H1 (cell line): Measurements from ENCODE around the gene POTEJ. TPM values are rescaled to one million over a fixed set of nuclear protein-coding genes. Genes with fewer than 3 reads are reported as not detected.
A peak's percentile ranks its signal among the peaks of the same experiment; 100 is the strongest.
"Not testable (repeated sequence)": the region's sequence is repeated elsewhere in the genome, so short reads cannot be mapped to it uniquely, and the experiment has no call there.

ENCODE experiments used
- CTCF ChIA-PET: fragments of 300-600 bp; sonication (Branson Sonifier 250); formaldehyde crosslinking; loops from one replicate; lab custom pipeline; 2021; ENCODE audit not compliant: partially characterized antibody; lab: Charles Lee
- POLR2A ChIA-PET: fragments of 300-600 bp; sonication (Branson Sonifier 250); formaldehyde crosslinking; loops from one replicate; lab custom pipeline; 2021; ENCODE audit warnings: inconsistent platforms; ENCODE audit not compliant: partially characterized antibody; lab: Charles Lee
- DNase-seq, 2 experiments: peaks; one replicate each; pipeline versions ENCODE4 v3.0.0 to v3.0.0-alpha.2; 2010 to 2022; ENCODE audit warnings: low spot score in 2 of 2, low read depth in 1 of 2, mixed read lengths in 1 of 2
- FAIRE-seq: peaks from 2 replicates; lab custom pipeline; 2011; peaks lifted over from hg19 to GRCh38; lab: Jason Lieb, UNC
- H2AFZ ChIP-seq: 2 replicates; pipeline ENCODE4 v1.8.1; 2012; ENCODE audit warnings: low read length, inconsistent platforms
- H2AK5ac ChIP-seq: 2 replicates; pipeline ENCODE4 v1.6.1; 2013; ENCODE audit warnings: low read depth, low read length
- H2BK120ac ChIP-seq: replicated peaks from 2 replicates; pipeline ENCODE3; 2013; ENCODE audit warnings: low read depth, low read length, inconsistent platforms
- H2BK12ac ChIP-seq: 2 replicates; pipeline ENCODE4 v1.6.1; 2013; ENCODE audit warnings: low read depth, low read length
- H2BK15ac ChIP-seq: 2 replicates; pipeline ENCODE4 v1.6.1; 2013; ENCODE audit warnings: low read length
- H2BK20ac ChIP-seq: 2 replicates; pipeline ENCODE4 v1.6.1; 2013; ENCODE audit warnings: low read length
- H2BK5ac ChIP-seq: 2 replicates; pipeline ENCODE4 v1.6.1; 2013; ENCODE audit warnings: low read depth, low read length
- H3K14ac ChIP-seq: 2 replicates; pipeline ENCODE4 v1.6.1; 2013; ENCODE audit warnings: inconsistent platforms; ENCODE audit not compliant: insufficient read length
- H3K18ac ChIP-seq: 2 replicates; pipeline ENCODE4 v1.6.1; 2013; ENCODE audit warnings: low read length; ENCODE audit errors: extremely low read depth
- H3K23ac ChIP-seq: 2 replicates; pipeline ENCODE4 v1.6.1; 2013; ENCODE audit warnings: inconsistent platforms; ENCODE audit not compliant: insufficient read length
- H3K23me2 ChIP-seq: 2 replicates; pipeline ENCODE4 v1.6.1; 2013; ENCODE audit warnings: low read depth, low read length
- H3K27ac ChIP-seq: 2 replicates; pipeline ENCODE4 v1.6.1; 2011; ENCODE audit warnings: low read depth, low read length, inconsistent platforms
- H3K27me3 ChIP-seq, 4 experiments: replicated peaks in 1 of 4; 1 replicate in 1 of 4; 2 replicates in 3 of 4; pipeline versions ENCODE4 v1.6.1 to v1.8.1; 2011 to 2013; ENCODE audit warnings: low read length in 3 of 4, mild to moderate bottlenecking in 3 of 4, inconsistent platforms in 2 of 4, mixed read lengths in 2 of 4, moderate library complexity in 1 of 4; ENCODE audit not compliant: control insufficient read depth in 3 of 4, insufficient read depth in 3 of 4; ENCODE audit errors: extremely low read depth in 1 of 4
- H3K36me3 ChIP-seq, 4 experiments: 2 replicates each; pipeline versions ENCODE4 v1.6.1 to v1.8.1; 2011 to 2013; ENCODE audit warnings: mild to moderate bottlenecking in 4 of 4, low read length in 3 of 4, moderate library complexity in 2 of 4, control low read depth in 1 of 4, inconsistent platforms in 1 of 4; ENCODE audit not compliant: insufficient read depth in 4 of 4, control insufficient read depth in 2 of 4
- H3K4ac ChIP-seq: replicated peaks from 2 replicates; pipeline ENCODE3; 2013; ENCODE audit warnings: low read length, low read depth, mixed read lengths, inconsistent platforms; ENCODE audit not compliant: insufficient read length
- H3K4me1 ChIP-seq, 4 experiments: replicated peaks in 1 of 4; 1 replicate in 1 of 4; 2 replicates in 3 of 4; pipeline versions ENCODE4 v1.6.1 to v1.8.1; 2011 to 2013; ENCODE audit warnings: low read length in 3 of 4, inconsistent platforms in 2 of 4, mixed read lengths in 1 of 4; ENCODE audit not compliant: insufficient read depth in 4 of 4, control insufficient read depth in 3 of 4
- H3K4me2 ChIP-seq, 2 experiments: 2 replicates each; pipeline versions ENCODE4 v1.6.1 to v1.8.1; 2011 to 2013; ENCODE audit warnings: low read depth in 2 of 2, low read length in 2 of 2, control low read depth in 1 of 2, inconsistent platforms in 1 of 2, mild to moderate bottlenecking in 1 of 2; ENCODE audit not compliant: insufficient read depth in 1 of 2
- H3K4me3 ChIP-seq, 4 experiments: fragments of 200-600, 300-600 bp in 1 of 4; sonication (generic), shearing (Covaris generic), sonication (Bioruptor Twin) in 1 of 4; 2 replicates each; pipeline versions ENCODE4 v1.5.1 to v1.8.1; 2011 to 2016; ENCODE audit warnings: low read length in 4 of 4, low read depth in 3 of 4, control low read depth in 2 of 4, inconsistent platforms in 2 of 4, mild to moderate bottlenecking in 2 of 4, mixed read lengths in 1 of 4, moderate library complexity in 1 of 4; ENCODE audit not compliant: insufficient read depth in 2 of 4; ENCODE audit errors: extremely low read depth in 1 of 4
- H3K56ac ChIP-seq: replicated peaks from 2 replicates; pipeline ENCODE3; 2013; ENCODE audit warnings: low read depth, mild to moderate bottlenecking, mixed read lengths, low read length, inconsistent platforms; ENCODE audit not compliant: insufficient read length
- H3K79me1 ChIP-seq: 2 replicates; pipeline ENCODE4 v1.6.1; 2013; ENCODE audit warnings: low read depth, low read length, control low read depth
- H3K79me2 ChIP-seq, 2 experiments: 2 replicates each; pipeline versions ENCODE4 v1.6.1 to v1.8.1; 2012 to 2013; ENCODE audit warnings: low read length in 2 of 2, mild to moderate bottlenecking in 2 of 2, inconsistent platforms in 1 of 2; ENCODE audit not compliant: insufficient read depth in 2 of 2, control insufficient read depth in 1 of 2
- H3K9ac ChIP-seq, 4 experiments: replicated peaks in 1 of 4; 1 replicate in 1 of 4; 2 replicates in 3 of 4; pipeline versions ENCODE4 v1.6.1 to v1.8.1; 2011 to 2013; ENCODE audit warnings: low read depth in 3 of 4, low read length in 3 of 4, control low read depth in 2 of 4, mild to moderate bottlenecking in 2 of 4, moderate library complexity in 2 of 4, inconsistent platforms in 1 of 4; ENCODE audit errors: extremely low read depth in 1 of 4
- H3K9me3 ChIP-seq, 2 experiments: 2 replicates each; pipeline versions ENCODE4 v1.6.1 to v1.8.1; 2012 to 2013; ENCODE audit warnings: mild to moderate bottlenecking in 2 of 2, moderate library complexity in 2 of 2, control low read depth in 1 of 2, inconsistent platforms in 1 of 2, low read depth in 1 of 2, low read length in 1 of 2, mixed read lengths in 1 of 2; ENCODE audit not compliant: insufficient read depth in 2 of 2
- H4K20me1 ChIP-seq, 2 experiments: replicated peaks in 1 of 2; 2 replicates each; pipeline versions ENCODE3 to v1.8.1; 2011 to 2013; ENCODE audit warnings: inconsistent platforms in 2 of 2, low read length in 2 of 2, mild to moderate bottlenecking in 1 of 2; ENCODE audit not compliant: insufficient read depth in 2 of 2, control insufficient read depth in 1 of 2
- H4K5ac ChIP-seq: 2 replicates; pipeline ENCODE4 v1.6.1; 2013; ENCODE audit warnings: low read length, low read depth, mixed read lengths, inconsistent platforms; ENCODE audit not compliant: insufficient read length
- H4K8ac ChIP-seq: 2 replicates; pipeline ENCODE4 v1.8.0; 2013; ENCODE audit warnings: mild to moderate bottlenecking, moderate library complexity, low read length, inconsistent platforms; ENCODE audit not compliant: insufficient read depth; ENCODE audit errors: extremely low read depth
- H4K91ac ChIP-seq: replicated peaks from 2 replicates; pipeline ENCODE3; 2013; ENCODE audit warnings: low read length, mixed read lengths, inconsistent platforms; ENCODE audit not compliant: insufficient read length
- RAD21 ChIP-seq, 2 experiments: IDR thresholded peaks in 1 of 2; conservative IDR thresholded peaks in 1 of 2; 2 replicates each; pipeline ENCODE4 v1.6.1; 2011; ENCODE audit warnings: low read depth in 2 of 2, low read length in 2 of 2, improper control_type of control experiment in 1 of 2, inconsistent platforms in 1 of 2, mild to moderate bottlenecking in 1 of 2, moderate library complexity in 1 of 2
- WGBS, 2 experiments: shearing (Covaris generic) in 1 of 2; methylation state at CpG; one replicate each; pipeline versions ENCODE4 v1.1.6 to v1.1.7; 2013 to 2015; ENCODE audit warnings: low lambda C conversion rate in 2 of 2, mixed read lengths in 2 of 2, inconsistent platforms in 1 of 2, low coverage in 1 of 2, missing lambda C conversion rate in 1 of 2; ENCODE audit not compliant: insufficient replicate concordance in 2 of 2, insufficient coverage in 1 of 2, insufficient read length in 1 of 2; ENCODE audit errors: extremely low coverage in 1 of 2, missing lambda C conversion rate in 1 of 2; 5-methylcytosine and 5-hydroxymethylcytosine counted together
- polyA plus RNA-seq, 7 experiments: library from polyadenylated mRNA; depleted of rRNA in 3 of 7; stranded (reverse) in 5 of 7; unstranded in 2 of 7; fragments of >200 nt in 5 of 7; fragments of 200-250 nt in 2 of 7; gene quantifications; 1 replicate in 5 of 7; 2 replicates in 1 of 7; 4 replicates in 1 of 7; pipeline versions ENCODE4 v1.2.1 to v1.2.3, GENCODE V29; 2011 to 2013; ENCODE audit warnings: missing spikeins in 2 of 7, mixed read lengths in 2 of 7
- total RNA-seq: library from RNA; stranded (reverse); fragmentation: NEBNext Ultra II Directional; extraction: Animal tissue kit (Norgen Biotek cat#: 25700); gene quantifications from 2 replicates; pipeline ENCODE4 v1.2.1, GENCODE V29; 2021
- TF ChIP-seq, protein P1 (sequence below): IDR thresholded peaks from 2 replicates; pipeline ENCODE4 v1.6.1; 2012; ENCODE audit warnings: inconsistent platforms
- TF ChIP-seq, protein P2 (sequence below), 3 experiments: IDR thresholded peaks; 1 replicate in 2 of 3; 2 replicates in 1 of 3; pipeline versions ENCODE4 v1.5.1 to v1.6.1; 2011; ENCODE audit warnings: low read length in 3 of 3, mild to moderate bottlenecking in 3 of 3, inconsistent platforms in 2 of 3, low read depth in 1 of 3, moderate library complexity in 1 of 3; ENCODE audit not compliant: insufficient read depth in 1 of 3; ENCODE audit errors: control extremely low read depth in 1 of 3

POTEJ gene
- total and polyA plus RNA-seq, 2 of the 8 experiments (the other 6 are each of a cell fraction or from before 2014, with no cell fraction given), result not detected

DNA sequence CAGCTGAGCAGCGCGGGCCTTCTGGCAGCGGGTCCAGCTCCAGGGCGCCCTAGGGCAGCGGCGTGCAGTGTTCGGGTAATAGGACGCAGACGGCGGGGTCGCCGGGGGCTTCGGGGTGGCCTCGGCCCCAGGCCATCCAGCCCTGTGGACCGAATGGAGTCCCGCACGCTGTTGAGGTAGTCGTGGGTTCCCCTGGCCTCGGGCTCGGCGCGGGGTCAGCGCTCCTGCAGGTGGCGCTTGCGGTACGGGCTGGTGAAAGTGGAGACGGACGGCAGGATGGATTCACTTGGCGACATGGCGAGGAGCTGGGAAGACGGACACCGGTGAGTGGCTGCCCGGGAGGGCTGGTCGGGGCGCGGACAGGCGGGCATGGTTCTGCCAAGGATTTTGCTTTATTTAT is 82.2 kb downstream of the POTEJ start:
- 7% methylated on average over 26 of the region's 37 CpGs; no CpG with 5 or more reads in 1 of the 2 experiments for WGBS, 2 experiments
- DNase-seq, result peak; percentile 34 to 85
- H4K91ac ChIP-seq, H2BK5ac ChIP-seq, H3K56ac ChIP-seq, H2BK20ac ChIP-seq, H3K23ac ChIP-seq, H2AFZ ChIP-seq, H3K79me1 ChIP-seq, H3K79me2 ChIP-seq, H4K5ac ChIP-seq, H2BK12ac ChIP-seq, H3K18ac ChIP-seq, H3K9ac ChIP-seq, H2BK120ac ChIP-seq, H3K4me1 ChIP-seq, H3K27me3 ChIP-seq, H3K27ac ChIP-seq, H3K23me2 ChIP-seq, H3K4ac ChIP-seq, POLR2A ChIA-PET, H2BK15ac ChIP-seq, H3K14ac ChIP-seq, H2AK5ac ChIP-seq, H3K9me3 ChIP-seq, H4K20me1 ChIP-seq, FAIRE-seq, H3K36me3 ChIP-seq: not testable (repeated sequence)
- CTCF ChIA-PET, result interaction anchor here (0.6 to 1.2 kb wide), 4 partner anchors 28 to 178 kb away, joined by 3 to 4 read pairs (median 3); partner anchors contain the start of gene GPR148
- TF ChIP-seq, protein P1, sequence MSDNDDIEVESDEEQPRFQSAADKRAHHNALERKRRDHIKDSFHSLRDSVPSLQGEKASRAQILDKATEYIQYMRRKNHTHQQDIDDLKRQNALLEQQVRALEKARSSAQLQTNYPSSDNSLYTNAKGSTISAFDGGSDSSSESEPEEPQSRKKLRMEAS, result 0 out of 2 replicates have a peak, but pooled peaks have one; percentile 24
- TF ChIP-seq RAD21 (IDR thresholded peaks at IDR 0.05 in 1 of 2, conservative IDR thresholded peaks at IDR 0.05 in 1 of 2; ENCODE audit: low read depth in 2 of 2, low read length in 2 of 2), result peak; percentile 53 to 67
- TF ChIP-seq, protein P2, sequence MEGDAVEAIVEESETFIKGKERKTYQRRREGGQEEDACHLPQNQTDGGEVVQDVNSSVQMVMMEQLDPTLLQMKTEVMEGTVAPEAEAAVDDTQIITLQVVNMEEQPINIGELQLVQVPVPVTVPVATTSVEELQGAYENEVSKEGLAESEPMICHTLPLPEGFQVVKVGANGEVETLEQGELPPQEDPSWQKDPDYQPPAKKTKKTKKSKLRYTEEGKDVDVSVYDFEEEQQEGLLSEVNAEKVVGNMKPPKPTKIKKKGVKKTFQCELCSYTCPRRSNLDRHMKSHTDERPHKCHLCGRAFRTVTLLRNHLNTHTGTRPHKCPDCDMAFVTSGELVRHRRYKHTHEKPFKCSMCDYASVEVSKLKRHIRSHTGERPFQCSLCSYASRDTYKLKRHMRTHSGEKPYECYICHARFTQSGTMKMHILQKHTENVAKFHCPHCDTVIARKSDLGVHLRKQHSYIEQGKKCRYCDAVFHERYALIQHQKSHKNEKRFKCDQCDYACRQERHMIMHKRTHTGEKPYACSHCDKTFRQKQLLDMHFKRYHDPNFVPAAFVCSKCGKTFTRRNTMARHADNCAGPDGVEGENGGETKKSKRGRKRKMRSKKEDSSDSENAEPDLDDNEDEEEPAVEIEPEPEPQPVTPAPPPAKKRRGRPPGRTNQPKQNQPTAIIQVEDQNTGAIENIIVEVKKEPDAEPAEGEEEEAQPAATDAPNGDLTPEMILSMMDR (IDR thresholded peaks at IDR 0.05; ENCODE audit: control extremely low read depth in 1 of 3, insufficient read depth in 1 of 3, low read depth in 1 of 3, low read length in 3 of 3), result peak; percentile 49 to 65 (median 62)
- Histone ChIP-seq H4K8ac (peak overlapping the region; percentile 57; the same call in 1 of the 2 replicates), H3K4me2 (peak overlapping the region in 1 of 2 experiments; percentile 54; a peak in 2 of 4 replicates), H3K4me3 (peak overlapping the region in 1 of 4 experiments; percentile 49; a peak in 2 of 8 replicates)
